Pancreas (tissue), 10 donors: Measurements from ENCODE around the gene SNAPC4. TPM values are rescaled to one million over a fixed set of nuclear protein-coding genes. Genes with fewer than 3 reads are reported as not detected.
"Not testable (repeated sequence)": the region's sequence is repeated elsewhere in the genome, so short reads cannot be mapped to it uniquely, and the experiment has no call there.

Experiments used
- ATAC-seq, 4 donors: fragments of 200-7000 bp; cut with Tn5 transposase; one replicate each; pipeline versions ENCODE4 v1.8.0 to v1.9.1; 2020; ENCODE audit warnings: mild to moderate bottlenecking in 4 of 4, moderate library complexity in 4 of 4
- DNase-seq, 6 donors: peaks; one replicate each; pipeline ENCODE4 v3.0.0-alpha.2; 2020
- FAIRE-seq: peaks from 2 replicates; lab custom pipeline; 2012; peaks lifted over from hg19 to GRCh38; lab: Jason Lieb, UNC
- H3K27ac ChIP-seq, 4 donors: fragments of 200-600 bp; sonication (generic); 1 replicate in 3 of 4; 2 replicates in 1 of 4; pipeline versions ENCODE4 v1.5.0 to v1.8.0; 2020
- H3K27me3 ChIP-seq, 4 donors: fragments of 200-600 bp; one replicate each; pipeline ENCODE4 v1.8.0; 2021
- H3K36me3 ChIP-seq, 3 donors: fragments of 200-600 bp; sonication (generic) in 1 of 3; one replicate each; pipeline versions ENCODE4 v1.5.0 to v1.8.0; 2020 to 2021
- H3K4me1 ChIP-seq, 3 donors: fragments of 200-600 bp; one replicate each; pipeline ENCODE4 v1.8.0; 2021
- H3K4me3 ChIP-seq, 4 donors: fragments of 200-600 bp; sonication (generic) in 2 of 4; one replicate each; pipeline versions ENCODE4 v1.5.0 to v1.8.0; 2020 to 2021
- H3K9me3 ChIP-seq, 4 donors: fragments of 200-600 bp; one replicate each; pipeline ENCODE4 v1.8.0; 2021
- CTCF ChIP-seq, 4 donors: fragments of 200-600 bp; sonication (generic) in 3 of 4; IDR thresholded peaks; one replicate each; pipeline versions ENCODE4 v1.5.0 to v1.8.0; 2021; ENCODE audit warnings: antibody characterized with exemption in 4 of 4
- WGBS, 2 donors: extraction: QIAGEN DNeasy Blood & Tissue Kit; methylation state at CpG; one replicate each; pipeline ENCODE4 v1.1.7; 2013; 5-methylcytosine and 5-hydroxymethylcytosine counted together
- intact Hi-C, 3 donors: fragments of 100-400 bp; cut with DNase I; formaldehyde crosslinking; loops; one replicate each; pipeline versions ENCODE4 v1.11.1 to v1.14.2; 2022
- polyA plus RNA-seq, 2 donors: library from polyadenylated mRNA; stranded (reverse); fragments of 200-250 nt; gene quantifications; one replicate each; pipeline ENCODE4 v1.2.3, GENCODE V29; 2013
- total RNA-seq, 6 donors: library from RNA; stranded (reverse); fragmentation: NEBNext Ultra II Directional in 4 of 6; extraction: Animal tissue kit (Norgen Biotek cat#: 25700) in 4 of 6; gene quantifications; one replicate each; pipeline versions ENCODE4 v1.2.1 to v1.2.4, GENCODE V29; 2021 to 2023
- donor health status: healthy with polysubstance abuse.
- donor health status: DM: no; HTN: no; CAD: no; lungs with moderate emphysema.
- donor health status: DM: no; HTN: no; CAD: no.
- donor health status: control.
- donor health status: control.
- donor health status: Bipolar disorder and iron deficiency.
- donor health status: DM: yes; HTN: yes; CAD: no.
- donor health status: DM: no; HTN: no; CAD: no.
- donor health status: DM: no; HTN: no; CAD: no.
- donor health status: DM: yes; HTN: yes; CAD: no.

The SNAPC4 gene
- total and polyA plus RNA-seq, 8 donors: 3.8 to 22.0 (median 5.2) TPM

DNA sequence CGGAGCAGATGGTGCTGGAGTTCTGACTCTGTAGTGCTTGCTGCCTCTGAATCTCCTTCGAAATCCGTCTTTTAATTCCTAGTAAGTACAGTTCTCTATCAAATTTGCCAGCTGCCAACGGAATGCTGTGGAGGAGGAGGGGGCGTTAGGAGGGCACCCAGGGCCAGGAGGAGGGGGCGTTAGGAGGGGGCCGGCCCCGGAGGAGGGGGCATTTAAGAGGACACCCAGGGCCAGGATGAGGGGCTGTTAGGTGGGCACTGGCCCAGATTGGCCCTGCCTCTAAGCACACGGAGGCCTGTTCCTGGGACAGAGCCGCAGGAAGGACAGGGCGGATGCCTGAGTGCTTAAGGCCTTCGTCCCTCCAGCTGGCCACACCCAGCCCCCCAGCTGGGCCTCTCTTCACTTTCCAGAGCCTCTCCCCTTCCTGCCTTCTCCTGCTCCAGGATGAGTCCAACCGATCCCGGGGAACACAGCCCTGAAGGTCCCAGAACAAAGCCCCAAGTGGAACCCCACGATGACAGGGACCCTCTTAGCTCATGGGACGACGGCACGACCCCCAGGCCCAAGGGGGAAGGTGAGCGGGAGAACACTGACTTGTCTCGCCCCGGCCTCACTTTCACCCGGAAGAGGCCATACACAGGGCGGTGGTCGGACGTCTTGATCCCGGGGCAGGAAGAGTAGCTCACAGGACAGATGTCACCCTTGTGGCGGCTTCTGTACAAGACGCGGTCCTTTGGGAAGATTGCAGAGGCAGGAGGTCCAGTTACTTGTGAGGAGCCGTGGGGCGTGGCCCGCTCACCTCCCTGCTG lies 29.9 kb upstream of the SNAPC4 start:
- H3K4me3 ChIP-seq: no peak overlapping the region
- FAIRE-seq (no peak), DNase-seq (peak in 1 of 6 donors; percentile 56), ATAC-seq (no peak)
- intact Hi-C loops: no loop called here
- H3K36me3 ChIP-seq: peaks cover 0 to 15% (median 7%) of the 10 kb centered on the region in 3 donors
- H3K27ac ChIP-seq: no peak overlapping the region
- 86 to 88% methylated on average over 32 of the region's 32 CpGs for WGBS, 2 donors
- no peaks in the 10 kb centered on the region for H3K27me3 ChIP-seq
- H3K4me1 ChIP-seq: no peaks in the 10 kb centered on the region
- H3K9me3 ChIP-seq: no peaks in the 10 kb centered on the region
- TF ChIP-seq CTCF (IDR thresholded peaks at IDR 0.05): no peak

DNA sequence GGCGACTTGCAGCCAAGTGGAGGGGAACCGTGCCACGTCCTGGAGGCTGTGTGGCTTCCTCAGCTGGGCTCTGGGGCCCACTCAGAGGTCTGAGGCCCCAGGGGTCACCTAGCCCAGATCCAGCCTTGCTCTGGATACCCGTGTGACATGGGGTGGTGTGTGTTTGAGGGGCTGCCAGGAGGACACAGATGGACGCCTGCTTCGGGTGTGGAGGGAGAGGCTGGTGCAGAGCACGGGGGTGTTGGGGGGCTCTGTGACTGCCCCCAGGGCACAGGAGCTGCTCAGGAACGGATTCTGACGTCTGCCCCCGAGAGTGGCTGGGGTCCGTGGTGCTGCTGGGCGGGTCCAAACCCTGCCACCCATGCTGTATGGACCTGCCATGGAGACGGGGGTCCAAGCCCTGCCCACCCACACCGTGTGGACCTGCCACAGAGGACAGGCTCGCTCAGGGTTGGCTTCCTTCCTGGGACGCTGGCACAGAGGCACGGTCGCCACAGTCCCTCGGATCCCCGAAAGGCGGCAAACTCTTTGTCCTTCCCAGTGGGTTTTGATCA lies 29.2 kb upstream of the SNAPC4 start:
- Histone ChIP-seq H3K9me3 (no peaks in the 10 kb centered on the region), H3K27ac (no peak overlapping the region), H3K4me1 (no peaks in the 10 kb centered on the region), H3K36me3 (peaks cover 0 to 15% (median 7%) of the 10 kb centered on the region in 3 donors), H3K27me3 (no peaks in the 10 kb centered on the region), H3K4me3 (no peak overlapping the region)
- FAIRE-seq (no peak), ATAC-seq (peak in 1 of 4 donors; percentile 7), DNase-seq (peak in 1 of 6 donors; percentile 63)
- intact Hi-C loops: no loop called here
- 90 to 91% methylated on average over 19 to 21 of the region's 21 CpGs for WGBS, 2 donors
- no peak for TF ChIP-seq CTCF (IDR thresholded peaks at IDR 0.05)

DNA sequence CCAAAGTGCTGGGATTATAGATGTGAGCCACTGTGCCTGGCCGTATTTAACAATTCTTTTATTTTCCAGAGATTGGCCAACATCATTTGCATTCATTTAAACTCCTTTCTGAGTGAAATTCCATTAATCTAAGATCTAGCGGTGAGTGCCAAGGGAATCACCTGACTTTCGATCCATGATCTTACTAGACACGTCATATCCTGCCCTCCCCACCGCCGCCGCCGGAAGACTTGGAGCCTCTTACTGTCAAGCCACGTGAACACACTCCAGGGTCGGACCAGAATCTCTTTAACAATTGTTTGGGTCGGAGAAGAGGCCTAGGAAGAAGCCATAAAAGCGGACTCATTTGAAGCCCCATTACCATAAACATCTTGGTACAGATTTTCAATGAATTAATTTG lies 26.8 kb upstream of the SNAPC4 start:
- H3K4me1 ChIP-seq: no peaks in the 10 kb centered on the region
- 87 to 93% methylated on average over 12 of the region's 12 CpGs for WGBS, 2 donors
- DNase-seq (no peak), FAIRE-seq (no peak), ATAC-seq (no peak)
- H3K27me3 ChIP-seq: no peaks in the 10 kb centered on the region
- no peak overlapping the region for H3K27ac ChIP-seq
- intact Hi-C loops: no loop called here
- no peak for TF ChIP-seq CTCF (IDR thresholded peaks at IDR 0.05)
- H3K9me3 ChIP-seq: no peaks in the 10 kb centered on the region
- no peak overlapping the region for H3K4me3 ChIP-seq
- peaks cover 0 to 24% (median 21%) of the 10 kb centered on the region in 3 donors for H3K36me3 ChIP-seq

GRCh38 chr9:136425367-136425766 lies 25.4 kb upstream of the SNAPC4 start:
- DNase-seq, H3K9me3 ChIP-seq, H3K27ac ChIP-seq, H3K27me3 ChIP-seq, FAIRE-seq, intact Hi-C loops, ATAC-seq, H3K4me1 ChIP-seq, H3K4me3 ChIP-seq: not testable (repeated sequence)
- 83 to 85% methylated on average over 7 of the region's 7 CpGs for WGBS, 2 donors
- H3K36me3 ChIP-seq: peaks cover 0 to 29% (median 20%) of the 10 kb centered on the region in 3 donors

- H3K27ac ChIP-seq: no peak overlapping the region
- DNase-seq (no peak), FAIRE-seq (no peak), ATAC-seq (no peak)
- no peaks in the 10 kb centered on the region for H3K4me1 ChIP-seq
- peaks cover 0 to 28% (median 20%) of the 10 kb centered on the region in 3 donors for H3K36me3 ChIP-seq
- WGBS, 2 donors: 88 to 92% methylated on average over 27 of the region's 27 CpGs
- H3K27me3 ChIP-seq: no peaks in the 10 kb centered on the region
- no peak for TF ChIP-seq CTCF (IDR thresholded peaks at IDR 0.05)
- H3K4me3 ChIP-seq: no peak overlapping the region
- intact Hi-C loops: no loop called here
- H3K9me3 ChIP-seq: no peaks in the 10 kb centered on the region
Observed at GRCh38 chr9:136424750-136425362, 24.9 kb upstream of the SNAPC4 start.
